Measurements from ENCODE around the gene MTFP1. TPM values are rescaled to one million over a fixed set of nuclear protein-coding genes. Genes with fewer than 3 reads are reported as not detected.

The MTFP1 gene
- total RNA-seq, 3 donors from 2014 or later = 97.0 to 113 (median 99.9) TPM

DNA sequence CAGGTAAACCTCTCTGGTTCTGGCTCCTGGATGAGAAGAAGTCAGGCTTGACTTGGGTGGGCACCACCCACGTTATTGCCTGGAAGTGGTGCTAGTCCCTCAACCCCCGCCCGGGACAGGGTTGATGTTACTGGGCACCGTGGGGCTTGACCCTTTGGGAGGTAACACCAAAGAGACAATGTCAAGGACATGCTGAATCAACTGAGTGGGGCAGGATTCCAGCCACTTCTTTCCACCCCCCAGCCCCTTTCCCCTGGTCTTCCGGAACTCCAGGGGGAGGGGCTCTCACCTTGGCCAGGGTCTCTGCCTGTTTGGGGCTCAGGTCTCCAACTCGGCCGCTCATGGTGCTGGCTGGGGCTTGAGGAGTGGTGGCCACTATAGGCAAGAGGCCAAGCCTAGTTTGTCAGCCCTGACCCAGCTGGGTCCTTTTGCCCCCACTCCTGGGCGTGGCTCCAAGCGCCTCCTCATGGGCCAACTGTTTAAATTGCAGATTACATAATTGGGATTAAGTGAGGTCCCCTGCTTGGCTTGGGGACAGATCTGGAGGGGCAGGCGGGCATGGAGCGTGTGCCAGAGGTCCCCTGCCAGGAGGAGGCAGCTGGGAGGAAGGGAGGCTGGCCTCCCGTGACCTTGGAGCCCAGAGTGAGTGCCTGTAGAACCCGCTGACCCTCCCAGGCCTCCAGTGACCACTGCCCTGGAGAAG, 46.2 kb downstream of the MTFP1 start, which contains the start of gene SEC14L3:
SEC14L3 (minus strand) TSS at position 402 of the 703 bp plus-strand sequence; CDS start at position 343, 59 bp downstream.
- no peaks in the 10 kb centered on the region for H3K36me3 Mint-ChIP-seq (ENCODE audit: insufficient read depth)
- H3K9me3 Mint-ChIP-seq = no peaks in the 10 kb centered on the region
- DNase-seq = no peak
- peaks cover 21% of the 10 kb centered on the region for H3K27me3 Mint-ChIP-seq (ENCODE audit: low read depth)
- no peak for ATAC-seq
- H3K4me3 Mint-ChIP-seq = no peak within 1 kb of the TSS
- H3K4me1 Mint-ChIP-seq (ENCODE audit: low read depth) = peaks cover 15% of the 10 kb centered on the region

DNA sequence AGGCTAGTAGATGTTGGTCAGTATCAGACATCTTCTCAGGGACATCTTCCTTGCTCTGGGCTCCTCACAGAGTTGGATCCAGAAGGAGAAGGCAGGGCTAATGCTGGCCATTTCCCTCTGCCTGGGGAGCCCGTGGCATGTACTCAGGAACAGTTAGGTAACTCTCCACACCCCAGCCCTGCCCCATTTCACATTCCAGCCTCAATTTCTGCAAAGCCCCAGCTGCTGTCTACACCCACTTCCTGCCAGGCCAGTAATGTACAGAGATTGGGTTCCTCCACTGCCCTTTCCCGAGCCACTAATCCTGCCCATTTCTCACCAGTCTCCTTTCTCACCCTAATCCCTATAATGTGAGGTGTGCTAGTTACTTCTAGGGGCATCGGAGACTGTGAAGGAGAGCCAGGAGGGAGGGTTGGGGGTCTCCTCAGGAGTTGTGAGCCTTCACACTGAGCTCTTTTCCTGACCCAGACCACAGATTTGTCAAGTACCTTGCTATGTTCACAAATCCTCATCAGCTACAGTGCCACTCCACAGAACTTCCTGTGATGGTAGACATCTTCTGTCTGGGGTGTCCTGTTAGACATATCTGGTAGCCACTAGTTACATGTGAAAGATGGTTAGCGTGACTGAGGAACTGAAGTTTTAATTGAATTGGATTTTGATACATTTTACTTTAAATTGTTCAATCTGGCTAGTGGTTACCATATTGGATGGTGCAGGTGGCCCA, 47.6 kb downstream of the MTFP1 start:
- no peak overlapping the region for H3K4me3 Mint-ChIP-seq
- peaks cover 15% of the 10 kb centered on the region for H3K4me1 Mint-ChIP-seq (ENCODE audit: low read depth)
- ATAC-seq (no peak), DNase-seq (no peak)
- peaks cover 28% of the 10 kb centered on the region for H3K27me3 Mint-ChIP-seq (ENCODE audit: low read depth)
- no peaks in the 10 kb centered on the region for H3K36me3 Mint-ChIP-seq (ENCODE audit: insufficient read depth)
- no peaks in the 10 kb centered on the region for H3K9me3 Mint-ChIP-seq

DNA sequence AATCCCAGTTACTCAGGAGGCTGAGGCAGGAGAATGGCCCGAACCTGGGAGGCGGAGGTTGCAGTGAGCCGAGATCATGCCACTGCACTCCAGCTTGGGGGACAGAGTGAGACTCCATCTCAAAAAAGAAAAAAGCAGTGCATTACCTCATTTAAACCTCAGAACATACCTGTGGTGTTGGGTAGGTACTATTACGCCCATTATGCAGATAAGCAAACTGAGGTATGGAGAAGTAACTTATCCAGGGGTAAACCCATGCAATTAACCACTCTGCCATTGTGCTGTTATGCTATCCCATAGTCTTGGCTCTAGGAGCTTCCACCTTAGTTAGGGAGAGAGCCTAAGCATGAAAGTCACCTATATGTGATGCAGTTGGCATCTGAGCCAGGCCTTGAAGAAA, 48.6 kb downstream of the MTFP1 start:
- Mint-ChIP-seq H3K27me3 (ENCODE audit: low read depth) (peaks cover 28% of the 10 kb centered on the region), H3K4me1 (ENCODE audit: low read depth) (peaks cover 15% of the 10 kb centered on the region), H3K4me3 (no peak overlapping the region), H3K9me3 (no peaks in the 10 kb centered on the region), H3K36me3 (ENCODE audit: insufficient read depth) (no peaks in the 10 kb centered on the region)
- DNase-seq = no peak
- ATAC-seq = no peak

DNA sequence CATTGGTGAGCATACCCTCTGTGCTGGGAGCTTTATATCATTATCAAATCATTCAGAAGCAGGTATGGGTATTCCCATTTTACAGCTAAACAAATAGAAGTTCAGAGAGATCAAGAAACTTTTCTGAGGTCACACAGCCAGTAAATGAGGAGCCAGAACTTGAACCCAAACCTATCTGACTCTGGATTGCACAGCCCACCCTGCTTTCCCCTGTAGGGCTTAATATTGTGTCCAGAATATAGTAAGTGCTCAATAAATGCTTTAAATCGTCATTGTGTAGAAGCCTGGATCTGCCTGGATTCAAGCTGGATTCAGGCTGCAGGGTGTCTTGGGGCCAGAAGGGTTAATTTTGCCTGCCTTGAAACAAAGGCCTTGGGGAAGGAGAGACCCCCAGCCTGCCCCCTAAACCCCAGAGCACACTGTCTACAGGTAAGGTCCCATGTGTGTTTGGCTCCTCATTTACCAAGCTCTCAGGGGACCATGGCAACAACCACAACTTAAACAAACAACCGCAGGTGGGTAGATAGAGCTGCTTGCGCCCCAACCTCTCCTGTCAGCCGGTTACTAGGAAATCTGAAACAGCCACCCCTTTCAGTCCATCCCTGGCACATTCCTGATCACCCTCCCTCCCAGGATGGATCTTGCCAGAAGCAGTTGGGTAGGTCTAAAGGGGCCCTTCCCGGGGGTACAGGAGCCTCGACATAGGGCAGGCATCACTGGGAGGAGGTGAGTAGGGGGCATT, 49.3 kb downstream of the MTFP1 start:
- H3K4me1 Mint-ChIP-seq (ENCODE audit: low read depth) = peaks cover 15% of the 10 kb centered on the region
- ATAC-seq = peak in 1 of 2 donors; percentile 25
- H3K27me3 Mint-ChIP-seq (ENCODE audit: low read depth) = peaks cover 26% of the 10 kb centered on the region
- no peaks in the 10 kb centered on the region for H3K9me3 Mint-ChIP-seq
- H3K36me3 Mint-ChIP-seq (ENCODE audit: insufficient read depth) = no peaks in the 10 kb centered on the region
- no peak for DNase-seq
- H3K4me3 Mint-ChIP-seq = no peak overlapping the region

Other genes with a start within 250 kb of the MTFP1 start
- gene LIF, start 179.0 kb upstream of the MTFP1 start, total RNA-seq = 100 to 1,000 TPM; 226 to 440 (median 307) TPM
- 10 to 100 TPM; 18.4 to 30.7 (median 22.2) TPM for gene OSM, start 158.9 kb upstream of the MTFP1 start, total RNA-seq
- 1 to 10 TPM; 1.1 to 2.9 (median 2.4) TPM for gene CASTOR1, start 136.3 kb upstream of the MTFP1 start, total RNA-seq
- gene TBC1D10A, start 98.8 kb upstream of the MTFP1 start, total RNA-seq = 10 to 100 TPM; 12.6 to 16.4 (median 14.0) TPM
- 100 to 1,000 TPM; 315 to 335 (median 324) TPM for gene SF3A1, start 68.9 kb upstream of the MTFP1 start, total RNA-seq
- 1 to 10 TPM; 2.3 to 3.0 (median 2.6) TPM for gene CCDC157, start 68.8 kb upstream of the MTFP1 start, total RNA-seq
- 1 to 10 TPM; 3.9 to 5.1 (median 4.4) TPM for gene RNF215, start 38.4 kb upstream of the MTFP1 start, total RNA-seq
- gene SEC14L2, start 28.8 kb upstream of the MTFP1 start, total RNA-seq = 10 to 100 TPM; 10.4 to 13.2 (median 12.5) TPM
- gene SEC14L3, start 46.2 kb downstream of the MTFP1 start, total RNA-seq = not detected
- under 1 TPM in 1 of 3 donors, not detected in 2; 0.16 TPM for gene SEC14L4, start 79.9 kb downstream of the MTFP1 start, total RNA-seq
- not detected for gene SEC14L6, start 121.0 kb downstream of the MTFP1 start, total RNA-seq
- gene GAL3ST1, start 148.9 kb downstream of the MTFP1 start, total RNA-seq = under 1 TPM in 2 of 3 donors, not detected in 1; 0.16 to 0.38 TPM
- 100 to 1,000 TPM; 312 to 373 (median 336) TPM for gene PES1, start 166.1 kb downstream of the MTFP1 start, total RNA-seq
- gene TCN2, start 181.4 kb downstream of the MTFP1 start, total RNA-seq = under 1 TPM in 2 of 3 donors, not detected in 1; 0.26 to 0.46 TPM
- gene SLC35E4, start 210.0 kb downstream of the MTFP1 start, total RNA-seq = 10 to 100 TPM in 1 of 3 donors, 1 to 10 TPM in 2; 7.3 to 10.9 (median 8.9) TPM
- gene DUSP18, start 242.1 kb downstream of the MTFP1 start, total RNA-seq = 1 to 10 TPM; 7.0 to 8.9 (median 7.8) TPM